Neuronal stem cell (in vitro differentiated cells): ENCODE measurements around the gene SLC19A1. TPM values are rescaled to one million over a fixed set of nuclear protein-coding genes. Genes with fewer than 3 reads are reported as not detected.
A peak's percentile ranks its signal among the peaks of the same experiment; 100 is the strongest.

Experiments used
- DNase-seq: peaks from one replicate; pipeline ENCODE4 v3.0.0-alpha.2; 2013; ENCODE audit warnings: low spot score
- H2AFZ ChIP-seq: one replicate; pipeline ENCODE4 v1.6.1; 2013; ENCODE audit warnings: mild to moderate bottlenecking, low read length, inconsistent platforms
- H2AK5ac ChIP-seq: 2 replicates; pipeline ENCODE4 v1.6.1; 2013; ENCODE audit warnings: low read depth, mild to moderate bottlenecking, inconsistent platforms, low read length, moderate library complexity, mixed read lengths
- H2BK120ac ChIP-seq: 2 replicates; pipeline ENCODE4 v1.6.1; 2013; ENCODE audit warnings: low read depth, mild to moderate bottlenecking, inconsistent platforms, low read length, moderate library complexity, mixed read lengths
- H2BK12ac ChIP-seq: one replicate; pipeline ENCODE4 v1.6.1; 2013; ENCODE audit warnings: low read length, inconsistent platforms
- H2BK15ac ChIP-seq: 2 replicates; pipeline ENCODE4 v1.6.1; 2013; ENCODE audit warnings: mild to moderate bottlenecking, low read length, inconsistent platforms, mixed read lengths
- H2BK5ac ChIP-seq: one replicate; pipeline ENCODE4 v1.6.1; 2013; ENCODE audit warnings: inconsistent platforms, mild to moderate bottlenecking, low read length, moderate library complexity
- H3K14ac ChIP-seq: one replicate; pipeline ENCODE4 v1.6.1; 2013; ENCODE audit warnings: low read length, inconsistent platforms
- H3K18ac ChIP-seq: 2 replicates; pipeline ENCODE4 v1.6.1; 2013; ENCODE audit warnings: low read length, inconsistent platforms
- H3K23ac ChIP-seq: 2 replicates; pipeline ENCODE4 v1.6.1; 2013; ENCODE audit warnings: low read depth, mild to moderate bottlenecking, mixed read lengths, low read length, inconsistent platforms; ENCODE audit not compliant: poor library complexity
- H3K27ac ChIP-seq: replicated peaks from 3 replicates; pipeline ENCODE4 v1.5.1; 2013; ENCODE audit warnings: low read length, inconsistent platforms
- H3K27me3 ChIP-seq, 3 experiments: 2 replicates each; pipeline ENCODE4 v1.6.1; 2013; ENCODE audit warnings: low read length in 3 of 3, mild to moderate bottlenecking in 2 of 3, inconsistent platforms in 1 of 3, low read depth in 1 of 3, mixed read lengths in 1 of 3, moderate library complexity in 1 of 3; ENCODE audit not compliant: control insufficient read depth in 3 of 3, insufficient read depth in 3 of 3
- H3K36me3 ChIP-seq, 2 donors: replicated peaks in 1 of 2; 2 replicates each; pipeline ENCODE4 v1.6.1; 2013; ENCODE audit warnings: low read length in 2 of 2; ENCODE audit not compliant: control insufficient read depth in 2 of 2, insufficient read depth in 2 of 2
- H3K4ac ChIP-seq: 2 replicates; pipeline ENCODE4 v1.6.1; 2013; ENCODE audit warnings: inconsistent platforms, mild to moderate bottlenecking, low read length, moderate library complexity
- H3K4me1 ChIP-seq, 2 donors: 1 replicate in 1 of 2; 2 replicates in 1 of 2; pipeline ENCODE4 v1.6.1; 2013; ENCODE audit warnings: low read length in 2 of 2, low read depth in 1 of 2; ENCODE audit not compliant: control insufficient read depth in 2 of 2, insufficient read depth in 1 of 2
- H3K4me2 ChIP-seq: one replicate; pipeline ENCODE4 v1.6.1; 2013; ENCODE audit warnings: mild to moderate bottlenecking, low read length, inconsistent platforms; ENCODE audit not compliant: insufficient read depth, poor library complexity, severe bottlenecking
- H3K4me3 ChIP-seq, 2 donors: 2 replicates each; pipeline ENCODE4 v1.5.1; 2013; ENCODE audit warnings: low read length in 2 of 2, mild to moderate bottlenecking in 2 of 2, inconsistent platforms in 1 of 2, moderate library complexity in 1 of 2
- H3K79me1 ChIP-seq: one replicate; pipeline ENCODE4 v1.6.1; 2013; ENCODE audit warnings: low read depth, mild to moderate bottlenecking, inconsistent platforms, low read length, moderate library complexity
- H3K9ac ChIP-seq: one replicate; pipeline ENCODE4 v1.6.1; 2013; ENCODE audit warnings: mild to moderate bottlenecking, low read depth, low read length, inconsistent platforms; ENCODE audit not compliant: poor library complexity
- H3K9me3 ChIP-seq, 2 donors: replicated peaks in 1 of 2; 2 replicates each; pipeline versions ENCODE3 to v1.6.1; 2013; ENCODE audit warnings: low read length in 2 of 2, mild to moderate bottlenecking in 2 of 2, inconsistent platforms in 1 of 2, low read depth in 1 of 2, mixed read lengths in 1 of 2, moderate library complexity in 1 of 2; ENCODE audit not compliant: control insufficient read depth in 2 of 2, insufficient read depth in 1 of 2
- H4K8ac ChIP-seq: one replicate; pipeline ENCODE4 v1.6.1; 2013; ENCODE audit warnings: low read depth, mild to moderate bottlenecking, inconsistent platforms, low read length, moderate library complexity
- H4K91ac ChIP-seq: one replicate; pipeline ENCODE4 v1.6.1; 2013; ENCODE audit warnings: low read length, low read depth, mild to moderate bottlenecking, inconsistent platforms; ENCODE audit not compliant: poor library complexity
- WGBS, 2 donors: extraction: QIAGEN DNeasy Blood & Tissue Kit; methylation state at CpG; one replicate each; pipeline ENCODE4 v1.1.7; 2013; ENCODE audit warnings: missing lambda C conversion rate in 2 of 2, mixed read lengths in 1 of 2; ENCODE audit not compliant: insufficient read length in 2 of 2, insufficient replicate concordance in 1 of 2; ENCODE audit errors: extremely low coverage in 2 of 2; 5-methylcytosine and 5-hydroxymethylcytosine counted together
- polyA plus RNA-seq, 2 experiments: library from polyadenylated mRNA; stranded (reverse); fragments of 200-250 nt; gene quantifications; one replicate each; pipeline ENCODE4 v1.2.3, GENCODE V29; 2013

The SLC19A1 gene
- polyA plus RNA-seq (2013, experiment 1 of 2), result 16.6 TPM
- polyA plus RNA-seq (2013, experiment 2 of 2), result 16.2 TPM

DNA sequence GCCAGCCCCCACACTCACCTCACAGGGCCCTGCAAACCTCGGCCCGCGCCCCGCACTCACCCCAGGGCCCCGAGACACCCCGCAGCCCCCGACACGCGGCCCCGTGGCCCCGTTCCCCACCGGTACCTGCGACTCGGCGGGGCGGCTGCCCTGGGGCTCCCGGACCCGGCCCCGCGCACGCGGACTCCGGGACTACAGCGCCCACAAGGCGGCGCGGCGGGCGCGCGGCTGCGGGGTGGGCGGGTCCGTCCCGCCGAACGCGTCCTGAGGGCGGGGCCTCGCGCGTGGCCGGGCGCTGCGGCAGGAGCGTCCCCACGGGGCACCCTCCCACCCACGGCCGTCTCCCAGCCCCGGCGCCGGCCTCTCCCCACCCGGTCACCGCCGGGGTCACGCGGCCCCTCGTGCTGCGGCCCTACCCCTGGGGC lies at the start of gene SLC19A1:
TSS of gene SLC19A1 (minus strand) at position 199 of the 425 bp plus-strand sequence. CDS start 4,481 bp downstream, outside the sequence.
- Histone ChIP-seq H3K27me3 (peaks cover 0 to 11% (median 0%) of the 10 kb centered on the region in 3 experiments), H3K36me3 (peaks cover 0 to 4% of the 10 kb centered on the region in 2 donors), H4K8ac (no peak within 1 kb of the TSS), H3K4me2 (peak within 1 kb of the TSS; percentile 75), H3K4me1 (peaks cover 10 to 12% of the 10 kb centered on the region in 2 donors), H3K14ac (peak within 1 kb of the TSS; percentile 89), H3K4ac (no peak within 1 kb of the TSS), H3K27ac (no peak within 1 kb of the TSS), H2AK5ac (peak within 1 kb of the TSS; percentile 99), H3K9ac (peak within 1 kb of the TSS; percentile 86), H4K91ac (no peak within 1 kb of the TSS), H3K79me1 (peaks cover 21% of the 10 kb centered on the region), H2BK120ac (peak within 1 kb of the TSS; percentile 89), H3K18ac (peak within 1 kb of the TSS; percentile 85), H3K4me3 (peak within 1 kb of the TSS; percentile 58 to 84), H2BK5ac (peak within 1 kb of the TSS; percentile 66), H2AFZ (peak within 1 kb of the TSS; percentile 90), H3K9me3 (no peaks in the 10 kb centered on the region), H3K23ac (peak within 1 kb of the TSS; percentile 98), H2BK12ac (peak within 1 kb of the TSS; percentile 47), H2BK15ac (peak within 1 kb of the TSS; percentile 94)
- DNase-seq, result peak; percentile 54
- no CpG with 5 or more reads among the region's 59 CpGs for WGBS, 2 donors

DNA sequence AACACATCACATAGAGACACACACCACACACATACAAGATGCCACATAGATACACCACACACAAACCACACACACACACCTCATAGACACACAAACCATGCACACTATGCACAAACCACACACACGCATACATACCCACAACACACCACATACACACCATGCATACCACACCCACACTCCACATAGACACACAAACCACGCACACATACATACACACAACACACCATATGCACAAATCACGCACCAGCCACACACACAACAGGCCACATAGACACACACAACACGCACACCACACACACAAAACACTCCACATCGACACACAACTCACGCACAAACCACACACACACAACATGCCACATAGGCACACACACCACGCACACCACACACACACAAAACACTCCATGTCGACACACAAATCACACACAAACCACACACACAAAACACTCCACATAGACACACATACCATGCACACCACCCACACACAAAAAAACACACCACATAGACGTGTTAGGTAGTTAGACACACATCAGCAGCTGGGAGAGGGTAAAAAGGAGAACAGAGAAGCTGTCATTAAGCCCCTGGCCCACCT lies 49.5 kb upstream of the SLC19A1 start:
- H3K27ac ChIP-seq, result no peak overlapping the region
- no peak overlapping the region for H3K14ac ChIP-seq
- H3K23ac ChIP-seq, result no peak overlapping the region
- peaks cover 4 to 10% of the 10 kb centered on the region in 2 donors for H3K9me3 ChIP-seq
- no peak for DNase-seq
- no peak overlapping the region for H3K4ac ChIP-seq
- no peak overlapping the region for H3K18ac ChIP-seq
- H3K36me3 ChIP-seq, result peaks cover 0 to 2% of the 10 kb centered on the region in 2 donors
- H3K4me1 ChIP-seq, result peaks cover 0 to 2% of the 10 kb centered on the region in 2 donors
- peak overlapping the region in 1 of 2 donors; percentile 73 for H3K4me3 ChIP-seq
- H3K27me3 ChIP-seq, result peaks cover 2 to 20% (median 10%) of the 10 kb centered on the region in 3 experiments
- H2BK5ac ChIP-seq, result no peak overlapping the region
- no peaks in the 10 kb centered on the region for H3K79me1 ChIP-seq
- WGBS, 2 donors, result 100% methylated on average over 7 of the region's 9 CpGs; no CpG with 5 or more reads in 1 of the 2 donors
- H3K9ac ChIP-seq, result no peak overlapping the region
- no peak overlapping the region for H4K91ac ChIP-seq
- H2BK12ac ChIP-seq, result no peak overlapping the region
- no peak overlapping the region for H2BK15ac ChIP-seq
- no peak overlapping the region for H2BK120ac ChIP-seq
- H2AFZ ChIP-seq, result no peak overlapping the region
- H4K8ac ChIP-seq, result no peak overlapping the region
- H2AK5ac ChIP-seq, result no peak overlapping the region
- H3K4me2 ChIP-seq, result no peak overlapping the region

DNA sequence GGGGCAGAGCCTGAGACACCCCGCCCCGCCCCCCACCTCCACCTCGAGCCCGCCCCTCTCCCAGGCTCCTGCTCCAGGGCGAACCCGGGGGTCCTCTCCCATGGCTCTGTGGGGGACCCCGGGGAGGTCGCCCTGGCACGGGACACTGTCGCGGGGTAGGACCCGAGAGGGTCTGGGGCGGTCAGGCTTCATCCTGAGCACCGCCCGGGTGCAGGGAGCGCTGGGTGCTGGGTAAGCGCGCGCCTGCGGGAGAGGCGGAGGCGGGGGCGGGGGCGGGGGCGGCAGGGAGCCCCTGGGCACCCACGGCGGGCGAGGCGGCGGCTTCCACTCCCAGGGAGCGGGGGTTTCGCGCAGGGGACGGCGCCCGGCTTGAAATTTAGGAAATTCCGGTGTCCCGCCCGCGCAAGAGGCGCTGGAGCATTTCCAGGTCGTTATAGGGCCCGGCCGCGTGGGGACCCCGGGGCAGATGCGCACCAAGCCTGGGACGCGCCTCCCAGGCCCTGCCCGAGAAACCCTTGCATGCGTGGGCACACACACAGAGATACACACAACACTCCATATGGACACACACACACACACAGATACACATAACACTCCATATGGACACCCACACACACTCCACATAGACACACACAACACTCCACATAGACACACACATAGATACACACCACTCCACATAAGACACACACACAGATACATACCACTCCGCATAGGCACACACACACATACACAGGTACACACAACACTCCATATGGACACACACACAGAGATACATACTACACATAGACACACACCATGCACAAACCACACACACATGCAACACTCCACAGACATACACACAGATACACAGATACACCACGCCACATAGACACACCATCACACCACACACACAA lies 48.7 kb upstream of the SLC19A1 start:
- no peak overlapping the region for H3K27ac ChIP-seq
- peaks cover 2 to 20% (median 10%) of the 10 kb centered on the region in 3 experiments for H3K27me3 ChIP-seq
- peak overlapping the region in 1 of 2 donors; percentile 73 for H3K4me3 ChIP-seq

More for the DNA sequence above, 48.7 kb upstream of the SLC19A1 start:
- no peaks in the 10 kb centered on the region for H3K79me1 ChIP-seq
- no peak overlapping the region for H4K91ac ChIP-seq
- no peak overlapping the region for H3K9ac ChIP-seq
- H3K4me2 ChIP-seq, result peak overlapping the region; percentile 29
- no peak for DNase-seq
- H4K8ac ChIP-seq, result no peak overlapping the region
- H2BK120ac ChIP-seq, result no peak overlapping the region
- WGBS, 2 donors, result 100% methylated on average over 1 of the region's 53 CpGs; no CpG with 5 or more reads in 1 of the 2 donors
- H3K9me3 ChIP-seq, result peaks cover 12 to 13% of the 10 kb centered on the region in 2 donors
- H3K23ac ChIP-seq, result peak overlapping the region; percentile 44
- H3K18ac ChIP-seq, result no peak overlapping the region
- peaks cover 0 to 2% of the 10 kb centered on the region in 2 donors for H3K36me3 ChIP-seq
- peaks cover 0 to 2% of the 10 kb centered on the region in 2 donors for H3K4me1 ChIP-seq
- no peak overlapping the region for H2BK12ac ChIP-seq
- H3K4ac ChIP-seq, result no peak overlapping the region
- no peak overlapping the region for H2AK5ac ChIP-seq
- no peak overlapping the region for H3K14ac ChIP-seq
- no peak overlapping the region for H2AFZ ChIP-seq
- no peak overlapping the region for H2BK5ac ChIP-seq
- no peak overlapping the region for H2BK15ac ChIP-seq
